NCI-H187 treated with DMSO at 0.1 percent for 48 hours (cell line): ENCODE data around the gene ASRGL1.
"Not testable (repeated sequence)": the region's sequence is repeated elsewhere in the genome, so short reads cannot be mapped to it uniquely, and the experiment has no call there.

ENCODE experiments used
- DNase-seq: peaks from one replicate; lab custom pipeline; 2025; lab: John Stamatoyannopoulos, UW

ASRGL1 gene

GRCh38 chr11:62352355-62353336 lies 15.4 kb downstream of the ASRGL1 start:
- DNase-seq: no peak

GRCh38 chr11:62353841-62354240 lies 16.6 kb downstream of the ASRGL1 start:
- DNase-seq: no peak

- DNase-seq: no peak
Observed at GRCh38 chr11:62358273-62358672, 21.0 kb downstream of the ASRGL1 start.

- no peak for DNase-seq
Observed at GRCh38 chr11:62359475-62359874, 22.2 kb downstream of the ASRGL1 start.

GRCh38 chr11:62360685-62361084 lies 23.4 kb downstream of the ASRGL1 start:
- no peak for DNase-seq

- DNase-seq: not testable (repeated sequence)
Observed at GRCh38 chr11:62368861-62369477, 31.7 kb downstream of the ASRGL1 start.

- no peak for DNase-seq
Observed at GRCh38 chr11:62370743-62371440, 33.6 kb downstream of the ASRGL1 start.

GRCh38 chr11:62372871-62373270 lies 35.6 kb downstream of the ASRGL1 start:
- DNase-seq: no peak

- DNase-seq: no peak
Observed at GRCh38 chr11:62373464-62374119, 36.3 kb downstream of the ASRGL1 start.

- no peak for DNase-seq
Observed at GRCh38 chr11:62374801-62375200, 37.6 kb downstream of the ASRGL1 start.

GRCh38 chr11:62378459-62379063 lies 41.3 kb downstream of the ASRGL1 start:
- DNase-seq: not testable (repeated sequence)

- not testable (repeated sequence) for DNase-seq
Observed at GRCh38 chr11:62379586-62379985, 42.3 kb downstream of the ASRGL1 start.

GRCh38 chr11:62380821-62381245 lies 43.6 kb downstream of the ASRGL1 start:
- DNase-seq: peak; percentile 58

GRCh38 chr11:62383822-62384221 lies 46.6 kb downstream of the ASRGL1 start:
- no peak for DNase-seq

GRCh38 chr11:62386083-62386482 lies 48.8 kb downstream of the ASRGL1 start:
- DNase-seq: not testable (repeated sequence)

- DNase-seq: no peak
Observed at GRCh38 chr11:62387381-62387780, 50.1 kb downstream of the ASRGL1 start.

- DNase-seq: no peak
Observed at GRCh38 chr11:62388999-62389398, 51.8 kb downstream of the ASRGL1 start.

GRCh38 chr11:62390237-62390636 lies 53.0 kb downstream of the ASRGL1 start:
- DNase-seq: no peak

GRCh38 chr11:62390722-62391121 lies 53.5 kb downstream of the ASRGL1 start:
- DNase-seq: no peak

GRCh38 chr11:62391642-62392425 lies 54.6 kb downstream of the ASRGL1 start:
- no peak for DNase-seq

- no peak for DNase-seq
Observed at GRCh38 chr11:62392506-62392905, 55.3 kb downstream of the ASRGL1 start.
